H1 (cell line): Measurements from ENCODE around the gene CELF4. TPM values are rescaled to one million over a fixed set of nuclear protein-coding genes. Genes with fewer than 3 reads are reported as not detected.
A peak's percentile ranks its signal among the peaks of the same experiment; 100 is the strongest.

Experiments
- KDM4A ChIP-seq: IDR thresholded peaks from one replicate; pipeline ENCODE4 v1.7.1; 2012; ENCODE audit warnings: low read depth, mild to moderate bottlenecking, moderate library complexity, low read length, inconsistent platforms; ENCODE audit not compliant: severe bottlenecking
- RFX5 ChIP-seq: IDR thresholded peaks from 2 replicates; pipeline ENCODE4 v1.6.1; 2011; ENCODE audit warnings: low read depth, low read length, improper control_type of control experiment, borderline replicate concordance
- polyA plus RNA-seq, 7 experiments: library from polyadenylated mRNA; depleted of rRNA in 3 of 7; stranded (reverse) in 5 of 7; unstranded in 2 of 7; fragments of >200 nt in 5 of 7; fragments of 200-250 nt in 2 of 7; gene quantifications; 1 replicate in 5 of 7; 2 replicates in 1 of 7; 4 replicates in 1 of 7; pipeline versions ENCODE4 v1.2.1 to v1.2.3, GENCODE V29; 2011 to 2013; ENCODE audit warnings: missing spikeins in 2 of 7, mixed read lengths in 2 of 7
- total RNA-seq: library from RNA; stranded (reverse); fragmentation: NEBNext Ultra II Directional; extraction: Animal tissue kit (Norgen Biotek cat#: 25700); gene quantifications from 2 replicates; pipeline ENCODE4 v1.2.1, GENCODE V29; 2021
- TF ChIP-seq, protein P1 (sequence below): fragments of 300-600 bp; sonication (generic); IDR thresholded peaks from 2 replicates; pipeline ENCODE4 v1.7.1; 2012; ENCODE audit warnings: low read length, moderate library complexity, mild to moderate bottlenecking, inconsistent platforms; ENCODE audit not compliant: insufficient replicate concordance
- TF ChIP-seq, protein P2 (sequence below), 3 experiments: IDR thresholded peaks; 1 replicate in 2 of 3; 2 replicates in 1 of 3; pipeline versions ENCODE4 v1.5.1 to v1.6.1; 2011; ENCODE audit warnings: low read length in 3 of 3, mild to moderate bottlenecking in 3 of 3, inconsistent platforms in 2 of 3, low read depth in 1 of 3, moderate library complexity in 1 of 3; ENCODE audit not compliant: insufficient read depth in 1 of 3; ENCODE audit errors: control extremely low read depth in 1 of 3

CELF4 gene
- total and polyA plus RNA-seq, 2 of the 8 experiments (the other 6 are each of a cell fraction or from before 2014, with no cell fraction given) = 1.6 to 3.4 TPM

DNA sequence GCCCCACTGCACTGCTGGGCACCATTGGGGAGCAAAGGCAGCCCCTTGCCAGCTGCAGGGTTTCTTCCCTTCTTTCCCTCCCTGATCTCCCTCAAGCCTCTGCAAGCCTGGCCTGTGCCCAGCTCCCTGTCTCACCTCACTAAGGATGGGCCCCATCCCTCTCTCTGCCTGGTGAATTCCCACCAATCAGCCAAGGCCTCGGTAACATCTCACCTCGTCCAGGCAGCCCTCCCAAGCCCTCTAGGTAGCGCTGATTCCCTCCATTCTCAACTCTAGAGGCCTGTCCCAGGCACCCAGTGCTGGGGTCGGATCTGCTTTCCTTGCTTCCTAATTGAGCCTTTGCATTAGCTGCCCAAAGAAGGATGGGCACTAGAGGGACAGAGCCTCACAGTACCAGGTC lies 63.0 kb downstream of the CELF4 start (continued):
- TF ChIP-seq, protein P1, sequence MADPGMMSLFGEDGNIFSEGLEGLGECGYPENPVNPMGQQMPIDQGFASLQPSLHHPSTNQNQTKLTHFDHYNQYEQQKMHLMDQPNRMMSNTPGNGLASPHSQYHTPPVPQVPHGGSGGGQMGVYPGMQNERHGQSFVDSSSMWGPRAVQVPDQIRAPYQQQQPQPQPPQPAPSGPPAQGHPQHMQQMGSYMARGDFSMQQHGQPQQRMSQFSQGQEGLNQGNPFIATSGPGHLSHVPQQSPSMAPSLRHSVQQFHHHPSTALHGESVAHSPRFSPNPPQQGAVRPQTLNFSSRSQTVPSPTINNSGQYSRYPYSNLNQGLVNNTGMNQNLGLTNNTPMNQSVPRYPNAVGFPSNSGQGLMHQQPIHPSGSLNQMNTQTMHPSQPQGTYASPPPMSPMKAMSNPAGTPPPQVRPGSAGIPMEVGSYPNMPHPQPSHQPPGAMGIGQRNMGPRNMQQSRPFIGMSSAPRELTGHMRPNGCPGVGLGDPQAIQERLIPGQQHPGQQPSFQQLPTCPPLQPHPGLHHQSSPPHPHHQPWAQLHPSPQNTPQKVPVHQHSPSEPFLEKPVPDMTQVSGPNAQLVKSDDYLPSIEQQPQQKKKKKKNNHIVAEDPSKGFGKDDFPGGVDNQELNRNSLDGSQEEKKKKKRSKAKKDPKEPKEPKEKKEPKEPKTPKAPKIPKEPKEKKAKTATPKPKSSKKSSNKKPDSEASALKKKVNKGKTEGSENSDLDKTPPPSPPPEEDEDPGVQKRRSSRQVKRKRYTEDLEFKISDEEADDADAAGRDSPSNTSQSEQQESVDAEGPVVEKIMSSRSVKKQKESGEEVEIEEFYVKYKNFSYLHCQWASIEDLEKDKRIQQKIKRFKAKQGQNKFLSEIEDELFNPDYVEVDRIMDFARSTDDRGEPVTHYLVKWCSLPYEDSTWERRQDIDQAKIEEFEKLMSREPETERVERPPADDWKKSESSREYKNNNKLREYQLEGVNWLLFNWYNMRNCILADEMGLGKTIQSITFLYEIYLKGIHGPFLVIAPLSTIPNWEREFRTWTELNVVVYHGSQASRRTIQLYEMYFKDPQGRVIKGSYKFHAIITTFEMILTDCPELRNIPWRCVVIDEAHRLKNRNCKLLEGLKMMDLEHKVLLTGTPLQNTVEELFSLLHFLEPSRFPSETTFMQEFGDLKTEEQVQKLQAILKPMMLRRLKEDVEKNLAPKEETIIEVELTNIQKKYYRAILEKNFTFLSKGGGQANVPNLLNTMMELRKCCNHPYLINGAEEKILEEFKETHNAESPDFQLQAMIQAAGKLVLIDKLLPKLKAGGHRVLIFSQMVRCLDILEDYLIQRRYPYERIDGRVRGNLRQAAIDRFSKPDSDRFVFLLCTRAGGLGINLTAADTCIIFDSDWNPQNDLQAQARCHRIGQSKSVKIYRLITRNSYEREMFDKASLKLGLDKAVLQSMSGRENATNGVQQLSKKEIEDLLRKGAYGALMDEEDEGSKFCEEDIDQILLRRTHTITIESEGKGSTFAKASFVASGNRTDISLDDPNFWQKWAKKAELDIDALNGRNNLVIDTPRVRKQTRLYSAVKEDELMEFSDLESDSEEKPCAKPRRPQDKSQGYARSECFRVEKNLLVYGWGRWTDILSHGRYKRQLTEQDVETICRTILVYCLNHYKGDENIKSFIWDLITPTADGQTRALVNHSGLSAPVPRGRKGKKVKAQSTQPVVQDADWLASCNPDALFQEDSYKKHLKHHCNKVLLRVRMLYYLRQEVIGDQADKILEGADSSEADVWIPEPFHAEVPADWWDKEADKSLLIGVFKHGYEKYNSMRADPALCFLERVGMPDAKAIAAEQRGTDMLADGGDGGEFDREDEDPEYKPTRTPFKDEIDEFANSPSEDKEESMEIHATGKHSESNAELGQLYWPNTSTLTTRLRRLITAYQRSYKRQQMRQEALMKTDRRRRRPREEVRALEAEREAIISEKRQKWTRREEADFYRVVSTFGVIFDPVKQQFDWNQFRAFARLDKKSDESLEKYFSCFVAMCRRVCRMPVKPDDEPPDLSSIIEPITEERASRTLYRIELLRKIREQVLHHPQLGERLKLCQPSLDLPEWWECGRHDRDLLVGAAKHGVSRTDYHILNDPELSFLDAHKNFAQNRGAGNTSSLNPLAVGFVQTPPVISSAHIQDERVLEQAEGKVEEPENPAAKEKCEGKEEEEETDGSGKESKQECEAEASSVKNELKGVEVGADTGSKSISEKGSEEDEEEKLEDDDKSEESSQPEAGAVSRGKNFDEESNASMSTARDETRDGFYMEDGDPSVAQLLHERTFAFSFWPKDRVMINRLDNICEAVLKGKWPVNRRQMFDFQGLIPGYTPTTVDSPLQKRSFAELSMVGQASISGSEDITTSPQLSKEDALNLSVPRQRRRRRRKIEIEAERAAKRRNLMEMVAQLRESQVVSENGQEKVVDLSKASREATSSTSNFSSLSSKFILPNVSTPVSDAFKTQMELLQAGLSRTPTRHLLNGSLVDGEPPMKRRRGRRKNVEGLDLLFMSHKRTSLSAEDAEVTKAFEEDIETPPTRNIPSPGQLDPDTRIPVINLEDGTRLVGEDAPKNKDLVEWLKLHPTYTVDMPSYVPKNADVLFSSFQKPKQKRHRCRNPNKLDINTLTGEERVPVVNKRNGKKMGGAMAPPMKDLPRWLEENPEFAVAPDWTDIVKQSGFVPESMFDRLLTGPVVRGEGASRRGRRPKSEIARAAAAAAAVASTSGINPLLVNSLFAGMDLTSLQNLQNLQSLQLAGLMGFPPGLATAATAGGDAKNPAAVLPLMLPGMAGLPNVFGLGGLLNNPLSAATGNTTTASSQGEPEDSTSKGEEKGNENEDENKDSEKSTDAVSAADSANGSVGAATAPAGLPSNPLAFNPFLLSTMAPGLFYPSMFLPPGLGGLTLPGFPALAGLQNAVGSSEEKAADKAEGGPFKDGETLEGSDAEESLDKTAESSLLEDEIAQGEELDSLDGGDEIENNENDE = no peak
- TF ChIP-seq KDM4A = no peak
- TF ChIP-seq RFX5 = no peak
- TF ChIP-seq, protein P2, sequence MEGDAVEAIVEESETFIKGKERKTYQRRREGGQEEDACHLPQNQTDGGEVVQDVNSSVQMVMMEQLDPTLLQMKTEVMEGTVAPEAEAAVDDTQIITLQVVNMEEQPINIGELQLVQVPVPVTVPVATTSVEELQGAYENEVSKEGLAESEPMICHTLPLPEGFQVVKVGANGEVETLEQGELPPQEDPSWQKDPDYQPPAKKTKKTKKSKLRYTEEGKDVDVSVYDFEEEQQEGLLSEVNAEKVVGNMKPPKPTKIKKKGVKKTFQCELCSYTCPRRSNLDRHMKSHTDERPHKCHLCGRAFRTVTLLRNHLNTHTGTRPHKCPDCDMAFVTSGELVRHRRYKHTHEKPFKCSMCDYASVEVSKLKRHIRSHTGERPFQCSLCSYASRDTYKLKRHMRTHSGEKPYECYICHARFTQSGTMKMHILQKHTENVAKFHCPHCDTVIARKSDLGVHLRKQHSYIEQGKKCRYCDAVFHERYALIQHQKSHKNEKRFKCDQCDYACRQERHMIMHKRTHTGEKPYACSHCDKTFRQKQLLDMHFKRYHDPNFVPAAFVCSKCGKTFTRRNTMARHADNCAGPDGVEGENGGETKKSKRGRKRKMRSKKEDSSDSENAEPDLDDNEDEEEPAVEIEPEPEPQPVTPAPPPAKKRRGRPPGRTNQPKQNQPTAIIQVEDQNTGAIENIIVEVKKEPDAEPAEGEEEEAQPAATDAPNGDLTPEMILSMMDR (IDR thresholded peaks at IDR 0.05; ENCODE audit: control extremely low read depth in 1 of 3, insufficient read depth in 1 of 3, low read depth in 1 of 3, low read length in 3 of 3) = peak in 2 of 3 experiments; percentile 8 to 9; a peak in 1 of 4 replicates
